ENCODE data around the gene CERS6. TPM values are rescaled to one million over a fixed set of nuclear protein-coding genes. Genes with fewer than 3 reads are reported as not detected.

Gene CERS6
- total and polyA plus RNA-seq, 2 experiments from 2014 or later: 7.4 to 35.0 TPM

GRCh38 chr2:168732506-168732905 is 276.4 kb downstream of the CERS6 start (continued):
- TF ChIP-seq EZH2 (IDR thresholded peaks at IDR 0.05; ENCODE audit: low read depth, unreplicated experiment): no peak
- TF ChIP-seq ETS1 (IDR thresholded peaks at IDR 0.05): no peak
- TF ChIP-seq ZNF331 (CRISPR knock-in tag; IDR thresholded peaks at IDR 0.05; ENCODE audit: low read depth): no peak
- no peak for TF ChIP-seq NANOG (IDR thresholded peaks at IDR 0.05; ENCODE audit: borderline replicate concordance)
- no peak for TF ChIP-seq POLR2AphosphoS5 (IDR thresholded peaks at IDR 0.05; ENCODE audit: low read depth)

DNA sequence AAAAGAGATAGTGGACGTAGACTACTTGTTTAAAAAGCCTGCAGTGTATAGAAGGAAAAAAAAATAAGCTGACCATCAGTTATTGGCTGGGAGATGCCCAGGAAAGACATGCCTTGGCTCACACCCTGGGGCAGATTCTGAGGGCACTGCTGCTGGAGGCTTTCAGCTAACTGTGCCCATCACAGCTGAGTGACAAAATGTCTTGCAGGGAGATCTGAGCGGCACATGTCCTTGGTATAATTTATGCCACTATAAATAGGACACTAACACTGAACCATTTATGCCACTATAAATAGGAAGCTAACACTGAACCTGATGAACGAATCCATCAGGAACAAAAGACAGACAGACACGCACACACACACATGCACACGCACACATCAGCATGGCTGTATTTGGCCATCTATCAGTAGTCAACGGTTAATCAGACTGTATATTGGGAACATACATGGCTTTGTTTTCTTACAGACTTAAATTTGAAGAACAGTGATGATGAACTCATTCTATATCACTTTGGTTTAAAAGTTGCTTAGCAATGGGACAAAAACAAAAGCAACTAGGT is 278.2 kb downstream of the CERS6 start:
- DNase-seq (ENCODE audit: low spot score): no peak
- ATAC-seq: no peak
- Mint-ChIP-seq H3K9me3 (no peaks in the 10 kb centered on the region), H3K27me3 (ENCODE audit: insufficient read depth, low read depth, poor library complexity) (no peaks in the 10 kb centered on the region), H3K27ac (no peak overlapping the region), H3K4me1 (peaks cover 36% of the 10 kb centered on the region), H3K4me3 (no peak overlapping the region), H3K36me3 (ENCODE audit: low read depth) (no peaks in the 10 kb centered on the region)
- Histone ChIP-seq H3K4me2 (no peak overlapping the region), H2AFZ (no peak overlapping the region), H3K79me2 (replicated peaks; ENCODE audit: insufficient read depth) (no peaks in the 10 kb centered on the region), H3K36me3 (ENCODE audit: insufficient read depth) (no peaks in the 10 kb centered on the region), H3F3A (replicated peaks; ENCODE audit: low read depth) (no peaks in the 10 kb centered on the region), H4K20me1 (replicated peaks; ENCODE audit: insufficient read depth) (no peaks in the 10 kb centered on the region), H3K27ac (ENCODE audit: low read depth) (no peak overlapping the region), H3K27me3 (ENCODE audit: insufficient read depth) (no peaks in the 10 kb centered on the region), H3K4me3 (no peak overlapping the region), H3K9me2 (ENCODE audit: insufficient read depth) (no peaks in the 10 kb centered on the region), H3K4me1 (ENCODE audit: insufficient read depth) (peaks cover 25% of the 10 kb centered on the region)
- TF ChIP-seq, protein P1, sequence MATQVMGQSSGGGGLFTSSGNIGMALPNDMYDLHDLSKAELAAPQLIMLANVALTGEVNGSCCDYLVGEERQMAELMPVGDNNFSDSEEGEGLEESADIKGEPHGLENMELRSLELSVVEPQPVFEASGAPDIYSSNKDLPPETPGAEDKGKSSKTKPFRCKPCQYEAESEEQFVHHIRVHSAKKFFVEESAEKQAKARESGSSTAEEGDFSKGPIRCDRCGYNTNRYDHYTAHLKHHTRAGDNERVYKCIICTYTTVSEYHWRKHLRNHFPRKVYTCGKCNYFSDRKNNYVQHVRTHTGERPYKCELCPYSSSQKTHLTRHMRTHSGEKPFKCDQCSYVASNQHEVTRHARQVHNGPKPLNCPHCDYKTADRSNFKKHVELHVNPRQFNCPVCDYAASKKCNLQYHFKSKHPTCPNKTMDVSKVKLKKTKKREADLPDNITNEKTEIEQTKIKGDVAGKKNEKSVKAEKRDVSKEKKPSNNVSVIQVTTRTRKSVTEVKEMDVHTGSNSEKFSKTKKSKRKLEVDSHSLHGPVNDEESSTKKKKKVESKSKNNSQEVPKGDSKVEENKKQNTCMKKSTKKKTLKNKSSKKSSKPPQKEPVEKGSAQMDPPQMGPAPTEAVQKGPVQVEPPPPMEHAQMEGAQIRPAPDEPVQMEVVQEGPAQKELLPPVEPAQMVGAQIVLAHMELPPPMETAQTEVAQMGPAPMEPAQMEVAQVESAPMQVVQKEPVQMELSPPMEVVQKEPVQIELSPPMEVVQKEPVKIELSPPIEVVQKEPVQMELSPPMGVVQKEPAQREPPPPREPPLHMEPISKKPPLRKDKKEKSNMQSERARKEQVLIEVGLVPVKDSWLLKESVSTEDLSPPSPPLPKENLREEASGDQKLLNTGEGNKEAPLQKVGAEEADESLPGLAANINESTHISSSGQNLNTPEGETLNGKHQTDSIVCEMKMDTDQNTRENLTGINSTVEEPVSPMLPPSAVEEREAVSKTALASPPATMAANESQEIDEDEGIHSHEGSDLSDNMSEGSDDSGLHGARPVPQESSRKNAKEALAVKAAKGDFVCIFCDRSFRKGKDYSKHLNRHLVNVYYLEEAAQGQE (IDR thresholded peaks at IDR 0.05; ENCODE audit: unreplicated experiment): no peak
- no peak for TF ChIP-seq ZNF331 (CRISPR knock-in tag; IDR thresholded peaks at IDR 0.05; ENCODE audit: low read depth)

DNA sequence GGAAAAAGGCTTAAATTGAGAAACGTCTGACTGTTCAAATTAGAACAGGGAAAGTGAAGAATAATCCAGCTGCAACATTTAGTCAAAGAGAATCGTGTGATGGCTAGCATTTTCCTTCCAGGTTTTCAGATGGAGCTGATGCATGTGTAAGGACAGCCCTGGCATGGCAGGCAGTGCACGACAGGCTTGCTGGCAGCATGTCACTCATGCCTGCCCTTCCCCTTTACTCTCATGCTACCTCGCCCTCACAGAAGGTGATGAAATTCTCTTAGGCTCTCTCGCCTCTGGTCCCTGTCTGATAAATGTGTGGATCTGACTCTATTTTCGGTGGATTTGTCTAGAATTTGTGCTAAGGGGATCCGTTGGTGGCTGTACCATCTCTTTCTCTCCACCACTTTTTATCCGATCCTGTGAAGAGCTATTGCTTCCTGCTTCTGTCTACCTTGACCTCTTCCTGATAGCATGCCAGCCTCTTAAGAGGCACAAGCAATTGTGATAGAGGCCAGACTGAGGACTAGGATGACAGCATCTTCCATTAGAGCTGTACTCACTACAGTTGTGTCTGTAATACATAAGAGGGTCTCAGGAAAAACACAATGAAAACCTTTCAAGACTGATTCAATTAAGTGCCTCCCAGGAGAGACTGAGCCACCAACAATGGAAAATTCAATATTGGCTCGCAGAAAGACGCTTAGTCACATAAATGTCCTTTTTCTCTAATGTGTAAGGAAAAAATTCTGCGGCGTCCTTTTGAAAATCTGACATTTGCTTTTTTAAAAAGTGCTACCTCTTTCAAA is 280.8 kb downstream of the CERS6 start:
- no peak overlapping the region for H3K4me3 Mint-ChIP-seq
- peaks cover 13% of the 10 kb centered on the region for H3K4me1 Mint-ChIP-seq
- Histone ChIP-seq H2AFZ (no peak overlapping the region), H3K4me2 (no peak overlapping the region), H3K4me1 (ENCODE audit: insufficient read depth) (peaks cover 7% of the 10 kb centered on the region), H3K9me2 (ENCODE audit: insufficient read depth) (no peaks in the 10 kb centered on the region), H3K27me3 (ENCODE audit: insufficient read depth) (no peaks in the 10 kb centered on the region), H4K20me1 (replicated peaks; ENCODE audit: insufficient read depth) (no peaks in the 10 kb centered on the region), H3F3A (replicated peaks; ENCODE audit: low read depth) (no peaks in the 10 kb centered on the region), H3K4me3 (no peak overlapping the region), H3K36me3 (ENCODE audit: insufficient read depth) (no peaks in the 10 kb centered on the region), H3K27ac (ENCODE audit: low read depth) (no peak overlapping the region; the same call in 1 of the 2 replicates), H3K79me2 (replicated peaks; ENCODE audit: insufficient read depth) (no peaks in the 10 kb centered on the region)
- H3K36me3 Mint-ChIP-seq (ENCODE audit: low read depth): no peaks in the 10 kb centered on the region
- no peak overlapping the region for H3K27ac Mint-ChIP-seq
- H3K27me3 Mint-ChIP-seq (ENCODE audit: insufficient read depth, low read depth, poor library complexity): no peaks in the 10 kb centered on the region
- no peaks in the 10 kb centered on the region for H3K9me3 Mint-ChIP-seq
- DNase-seq (ENCODE audit: low spot score): no peak
- no peak for ATAC-seq
- TF ChIP-seq ZNF114 (CRISPR knock-in tag; IDR thresholded peaks at IDR 0.05) (no peak), CTCF (conservative IDR thresholded peaks at IDR 0.05; ENCODE audit: low read depth in 2 of 2) (no peak), ETS1 (IDR thresholded peaks at IDR 0.05) (no peak), JUNB (IDR thresholded peaks at IDR 0.05; ENCODE audit: unreplicated experiment) (no peak), EZH2 (IDR thresholded peaks at IDR 0.05; ENCODE audit: low read depth, unreplicated experiment) (no peak)
- TF ChIP-seq, protein P1 (IDR thresholded peaks at IDR 0.05; ENCODE audit: unreplicated experiment): no peak
